CMK (cell line): ENCODE results near the gene ERFE.

Experiments
- DNase-seq: peaks from one replicate; pipeline ENCODE4 v3.0.0-alpha.2; 2010; ENCODE audit warnings: low read depth

Gene ERFE

DNA sequence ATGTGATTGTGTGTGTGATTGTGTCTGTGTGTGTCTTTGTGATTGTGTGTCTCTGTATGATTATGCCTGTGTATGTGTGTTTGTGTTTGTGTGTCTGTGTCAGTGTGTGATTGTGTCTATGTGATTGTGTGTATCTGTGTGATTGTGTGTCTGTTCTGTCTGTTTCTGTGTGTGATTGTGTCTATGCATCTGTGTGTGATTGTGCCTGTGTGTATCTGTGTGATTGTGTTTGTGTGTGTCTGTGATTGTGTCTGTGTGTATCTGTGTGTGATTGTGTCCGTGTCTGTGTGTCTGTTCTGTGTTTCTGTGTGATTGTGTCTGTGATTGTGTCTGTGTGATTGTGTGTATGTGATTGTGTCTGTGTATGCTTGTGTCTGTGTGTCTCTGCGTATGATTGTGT, 32.4 kb upstream of the ERFE start:
- no peak for DNase-seq

GRCh38 chr2:238126775-238127164, 32.0 kb upstream of the ERFE start:
- DNase-seq: no peak

DNA sequence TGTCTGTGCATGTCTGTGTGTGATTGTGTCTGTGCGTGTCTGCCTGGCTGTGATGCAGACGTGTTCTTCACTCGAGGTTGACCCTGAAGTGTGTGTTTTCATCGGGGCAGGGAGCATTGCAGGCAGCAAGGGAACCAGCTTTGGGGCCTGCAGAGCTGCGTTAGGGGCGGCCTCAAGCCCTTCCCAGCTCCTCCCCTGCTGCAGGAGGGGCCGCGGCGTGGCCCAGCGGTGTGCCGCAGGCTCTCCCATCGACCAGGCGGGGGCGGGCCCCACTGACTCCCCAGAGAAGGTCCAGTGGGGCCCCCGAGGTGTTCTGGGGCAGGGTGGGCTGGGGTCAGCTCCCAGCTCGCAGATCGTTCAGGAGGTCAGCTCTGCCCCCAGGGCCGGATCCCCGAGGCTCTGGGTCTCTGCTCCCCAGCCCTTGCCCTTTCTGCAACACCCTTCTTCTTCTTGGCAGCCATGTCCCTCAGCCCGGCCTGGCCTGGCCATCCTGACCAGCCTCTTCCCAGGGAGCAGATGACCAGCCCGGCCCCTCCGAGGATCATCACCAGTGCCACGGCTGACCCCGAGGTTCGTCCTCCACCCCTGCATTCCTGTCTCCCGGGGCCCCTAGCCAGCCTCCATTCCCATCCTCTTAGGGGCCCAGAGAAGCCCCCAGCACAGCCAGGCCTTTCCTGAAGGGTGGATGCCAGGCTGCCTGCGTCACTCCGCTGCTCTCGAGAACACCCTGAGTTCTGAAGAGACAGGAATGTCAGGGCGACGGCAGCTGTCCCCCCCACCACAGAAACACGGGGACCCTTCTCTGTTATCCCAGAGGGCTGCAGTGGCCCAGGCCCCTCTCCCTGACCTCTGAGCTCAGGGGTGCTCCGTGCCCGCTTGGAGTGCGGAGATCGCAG, 31.4 kb upstream of the ERFE start:
- no peak for DNase-seq

GRCh38 chr2:238128061-238128440, 30.7 kb upstream of the ERFE start:
- no peak for DNase-seq

GRCh38 chr2:238128534-238129001, 30.2 kb upstream of the ERFE start:
- no peak for DNase-seq

DNA sequence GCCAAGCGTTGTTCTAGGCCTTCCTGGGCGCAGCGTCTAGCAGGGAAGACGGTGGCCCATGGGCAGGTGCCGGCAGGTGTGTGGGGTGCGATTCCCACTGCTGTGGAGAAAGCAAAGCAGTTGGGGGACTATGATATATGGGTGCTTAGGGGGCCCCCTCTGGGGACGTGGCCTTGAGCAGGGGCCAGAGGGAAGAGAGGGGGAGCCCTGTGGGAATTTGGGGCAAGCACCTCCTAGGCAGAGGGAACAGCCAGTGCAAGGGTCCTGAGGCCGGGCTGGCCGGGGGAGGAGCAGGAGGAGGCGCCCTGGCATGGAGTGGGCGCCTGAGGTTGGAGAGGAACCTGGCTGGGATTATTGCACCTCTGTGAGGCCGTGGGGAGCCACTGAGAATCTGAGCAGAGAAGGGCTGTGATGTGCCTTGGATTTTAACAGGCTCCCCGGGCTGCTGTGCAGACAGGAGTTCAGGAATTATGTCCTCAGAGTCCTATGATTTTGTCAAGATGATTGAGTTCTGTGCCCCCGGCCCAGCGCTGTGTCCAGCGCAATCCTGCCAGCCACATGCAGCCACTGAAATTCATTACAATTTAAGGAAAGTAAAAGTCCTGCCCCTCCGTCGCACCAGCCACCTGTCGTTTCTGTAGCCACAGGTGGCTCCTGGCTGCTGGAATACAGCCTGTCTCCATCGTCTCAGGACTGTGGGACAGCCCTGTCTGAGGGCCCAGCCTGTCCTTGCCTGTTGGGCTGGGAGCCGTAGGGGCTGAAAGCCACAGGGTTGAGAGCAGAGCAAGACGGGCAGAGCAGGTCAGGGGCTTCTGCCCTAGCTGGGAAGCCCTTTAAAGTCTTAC, 29.4 kb upstream of the ERFE start:
- DNase-seq: no peak

- DNase-seq: no peak
Measured at GRCh38 chr2:238130111-238130695, 28.6 kb upstream of the ERFE start.

GRCh38 chr2:238130696-238131628, 27.8 kb upstream of the ERFE start:
- DNase-seq: no peak

DNA sequence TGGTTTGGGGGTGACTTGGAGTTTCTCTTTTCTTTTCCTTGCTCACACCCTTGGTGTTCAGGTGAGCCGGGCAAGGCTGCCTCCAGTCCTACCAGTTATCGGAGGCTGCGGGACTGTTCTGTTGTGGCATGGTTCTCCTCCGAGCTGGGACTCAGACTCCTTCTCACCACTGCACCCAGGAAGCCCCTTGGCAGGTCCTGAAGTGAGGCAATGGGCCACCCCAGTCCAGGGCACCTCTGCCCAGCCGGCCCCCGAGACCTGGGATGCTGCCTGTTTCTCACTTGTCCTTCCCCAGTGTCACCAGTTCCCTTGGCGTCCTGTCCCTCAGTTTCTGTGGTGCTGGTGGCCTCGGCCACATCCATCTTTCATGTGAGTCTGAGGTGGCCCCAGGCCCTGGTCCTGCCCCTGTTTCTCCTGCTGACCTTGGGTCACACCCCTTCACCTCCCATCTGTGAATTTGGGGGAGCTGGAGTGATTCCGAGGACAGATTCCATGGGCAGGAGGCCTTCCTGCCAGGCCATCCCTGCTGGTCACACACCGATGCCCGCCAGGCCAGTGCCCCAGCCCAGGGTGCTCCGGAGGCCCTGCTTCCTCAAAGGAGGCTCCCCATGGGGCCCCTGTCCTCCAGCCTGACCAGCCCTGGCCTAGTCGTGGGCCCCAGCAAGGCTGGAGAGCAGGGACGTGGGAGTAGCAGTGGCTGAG, 26.9 kb upstream of the ERFE start:
- no peak for DNase-seq

GRCh38 chr2:238132463-238133450, 26.0 kb upstream of the ERFE start:
- DNase-seq: no peak

GRCh38 chr2:238133499-238134392, 25.0 kb upstream of the ERFE start:
- DNase-seq: no peak

- no peak for DNase-seq
Measured at GRCh38 chr2:238134393-238134785, 24.4 kb upstream of the ERFE start.

DNA sequence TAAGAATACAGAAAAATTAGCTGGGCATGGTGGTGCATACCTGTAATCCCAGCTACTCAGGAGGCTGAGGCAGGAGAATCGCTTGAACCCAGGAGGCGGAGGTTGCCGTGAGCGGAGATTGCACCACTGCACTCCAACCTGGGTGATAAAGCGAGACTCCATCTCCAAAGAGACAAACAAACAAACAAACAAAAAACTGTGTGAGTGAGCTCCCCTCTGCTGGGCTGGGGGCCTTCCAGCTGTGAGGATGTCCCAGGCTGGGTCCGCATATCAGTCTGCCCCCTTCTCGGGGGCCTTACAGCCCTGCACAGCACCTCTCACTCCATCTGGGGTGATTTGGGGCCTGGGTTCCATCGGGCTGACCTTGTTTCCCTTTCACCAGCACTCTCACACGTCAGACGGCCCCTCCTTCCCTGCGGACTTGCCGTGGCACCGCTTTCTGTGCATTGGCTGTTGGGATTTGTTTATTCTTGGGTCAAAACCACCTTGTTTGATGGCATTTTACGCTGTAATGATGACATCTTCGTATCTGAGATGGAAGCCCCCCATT, 23.1 kb upstream of the ERFE start:
- DNase-seq: no peak

DNA sequence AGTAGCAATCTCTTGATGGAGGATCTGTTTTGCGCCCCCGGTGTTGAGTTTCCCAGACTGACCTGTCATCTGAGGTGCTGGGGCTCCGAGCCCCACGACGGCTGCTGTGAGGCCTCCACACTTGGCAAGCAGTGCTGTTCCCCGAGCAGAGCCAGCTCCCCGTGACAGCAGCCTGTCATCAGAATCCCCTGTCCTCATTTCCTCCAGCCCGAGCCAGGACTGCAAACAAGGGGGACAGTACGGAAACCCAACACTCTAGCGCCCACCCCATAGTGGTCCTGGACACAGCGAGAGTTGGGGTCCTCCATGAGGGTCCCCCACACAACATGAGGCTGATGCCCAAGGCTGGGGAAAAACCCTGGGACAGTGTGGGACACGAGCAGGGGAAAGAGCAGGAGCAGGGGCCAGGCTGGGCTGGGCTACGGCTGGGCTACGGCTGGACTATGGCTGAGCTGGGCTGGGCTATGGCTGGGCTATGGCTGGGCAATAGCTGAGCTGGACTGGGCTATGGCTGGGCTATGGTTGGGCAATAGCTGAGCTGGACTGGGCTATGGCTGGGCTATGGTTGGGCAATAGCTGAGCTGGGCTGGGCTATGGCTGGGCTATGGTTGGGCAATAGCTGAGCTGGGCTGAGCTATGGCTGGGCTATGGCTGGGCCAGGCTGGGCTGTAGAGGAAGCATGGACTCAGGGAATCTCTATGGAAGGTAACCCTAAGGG, 21.8 kb upstream of the ERFE start:
- no peak for DNase-seq

GRCh38 chr2:238137885-238138284, 20.9 kb upstream of the ERFE start:
- no peak for DNase-seq

- DNase-seq: no peak
Measured at GRCh38 chr2:238138331-238139195, 20.2 kb upstream of the ERFE start, which contains the start of gene KLHL30. TSS of gene KLHL30 (plus strand) at chr2:238138668. CDS start at chr2:238140755, 2,087 bp downstream.
